Left renal pelvis (tissue), 4 donors: ENCODE measurements around the gene FNDC3A. TPM values are rescaled to one million over a fixed set of nuclear protein-coding genes. Genes with fewer than 3 reads are reported as not detected.
"Not testable (repeated sequence)": the region's sequence is repeated elsewhere in the genome, so short reads cannot be mapped to it uniquely, and the experiment has no call there.

Source experiments
- DNase-seq, 4 donors: peaks; one replicate each; pipeline ENCODE4 v3.0.0-alpha.2; 2013; ENCODE audit warnings: low read depth in 4 of 4, low spot score in 3 of 4
- polyA plus RNA-seq, 4 donors: library from polyadenylated mRNA; unstranded; fragments of 120-200 nt; gene quantifications; one replicate each; pipeline ENCODE4 v1.2.1, GENCODE V29; 2013; ENCODE audit not compliant: insufficient read length in 4 of 4

Gene FNDC3A
- polyA plus RNA-seq, 4 donors, result 74.9 to 89.0 (median 83.7) TPM

- DNase-seq, result peak; percentile 58 to 72 (median 64)
These were observed 1.0 kb downstream of the FNDC3A start for GRCh38 chr13:48976576-48977285.

- DNase-seq, result no peak
These were observed 1.5 kb downstream of the FNDC3A start for GRCh38 chr13:48977286-48977625.

DNA sequence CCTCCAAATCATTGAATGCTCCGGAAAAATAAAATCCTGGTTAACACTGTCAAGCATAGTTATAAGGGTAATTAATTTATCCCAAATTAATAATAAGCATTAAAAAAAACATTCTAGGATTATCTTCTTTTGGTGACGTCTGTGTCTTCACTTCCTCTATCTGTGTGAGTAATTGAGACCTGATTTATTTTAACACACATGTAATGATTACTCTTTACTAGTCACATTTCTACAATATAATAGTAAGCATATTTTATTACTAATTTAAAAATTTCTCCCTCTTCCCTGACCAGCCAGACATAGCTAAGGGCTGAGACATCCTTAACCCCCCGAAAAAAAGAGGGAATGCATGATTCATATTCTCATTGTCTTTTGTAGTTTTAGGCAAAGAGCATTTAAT is 2.3 kb downstream of the FNDC3A start:
- DNase-seq, result no peak

DNA sequence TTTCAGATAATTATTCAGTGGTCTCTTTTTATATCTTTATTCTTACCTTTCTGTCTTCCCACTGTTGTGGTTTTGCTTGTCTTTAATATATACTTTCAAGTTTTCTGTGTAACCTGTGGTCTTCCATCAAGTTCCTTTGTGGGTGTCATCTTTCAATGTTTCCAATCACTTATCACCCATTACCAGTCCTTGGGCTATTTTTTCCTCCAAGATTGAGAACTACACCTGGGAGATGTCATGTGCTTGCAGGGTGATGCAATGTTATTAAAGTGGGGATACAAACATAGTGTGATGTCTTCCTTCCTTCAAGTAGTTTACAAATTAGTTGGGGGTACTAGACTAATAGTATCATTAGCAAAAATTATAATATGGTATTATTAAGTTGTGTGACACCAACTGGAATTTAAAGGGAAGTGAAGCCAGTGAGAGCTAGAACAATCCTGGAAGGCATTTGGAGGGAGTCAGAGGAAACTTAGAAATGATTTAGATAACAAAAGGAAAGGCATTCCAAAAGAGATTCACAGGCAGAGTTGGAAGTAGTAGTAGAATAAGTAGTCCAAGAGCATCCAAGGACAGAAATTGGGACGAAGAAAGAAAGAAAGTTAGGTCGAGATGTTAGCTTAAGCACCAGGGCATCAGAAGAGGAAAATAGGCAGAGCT is 3.4 kb downstream of the FNDC3A start:
- DNase-seq, result no peak

DNA sequence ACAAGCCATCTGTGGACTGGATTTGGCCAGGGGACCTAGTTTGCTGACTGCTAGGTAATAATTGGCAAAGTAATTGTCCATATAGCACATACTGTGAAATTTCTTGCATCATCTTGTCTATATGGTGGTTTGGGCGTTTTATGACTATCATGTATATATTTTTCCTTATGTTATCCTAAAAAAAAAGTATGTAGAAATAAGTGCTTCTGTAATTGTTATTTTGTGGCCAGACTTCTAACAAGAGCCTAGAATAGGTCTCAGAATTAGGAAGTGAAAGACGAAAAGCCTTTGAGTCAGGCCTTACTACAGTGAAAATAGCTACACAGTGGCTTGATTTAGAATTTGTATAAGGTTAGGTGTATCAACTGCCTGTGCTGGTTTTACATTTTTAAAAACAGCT is 4.2 kb downstream of the FNDC3A start:
- no peak for DNase-seq

- no peak for DNase-seq
These were observed 7.6 kb downstream of the FNDC3A start for GRCh38 chr13:48983331-48983730.

- DNase-seq, result peak; percentile 12 to 24 (median 20)
These were observed 10.0 kb downstream of the FNDC3A start for GRCh38 chr13:48985756-48986155.

DNA sequence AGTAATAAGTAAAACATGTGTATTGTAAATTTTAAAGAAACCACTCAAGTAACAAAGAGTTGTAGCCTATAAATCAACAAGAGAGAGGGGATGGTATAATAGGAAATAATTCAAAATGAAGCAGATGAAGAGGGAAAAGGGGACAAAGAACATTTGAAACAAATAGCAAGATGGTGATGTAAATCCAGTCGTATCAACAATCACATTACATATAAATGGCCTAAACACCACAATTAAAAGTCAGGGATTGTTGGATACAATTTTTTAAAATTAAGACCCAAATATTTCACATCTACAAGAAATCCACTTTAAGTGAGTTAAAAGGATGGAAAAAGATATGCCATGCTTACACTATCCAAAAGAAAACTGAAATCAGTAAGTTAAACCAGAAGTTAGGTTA is 15.2 kb downstream of the FNDC3A start:
- no peak for DNase-seq

GRCh38 chr13:48993150-48993549 is 17.4 kb downstream of the FNDC3A start:
- DNase-seq, result no peak

GRCh38 chr13:48994706-48995105 is 19.0 kb downstream of the FNDC3A start:
- no peak for DNase-seq

DNA sequence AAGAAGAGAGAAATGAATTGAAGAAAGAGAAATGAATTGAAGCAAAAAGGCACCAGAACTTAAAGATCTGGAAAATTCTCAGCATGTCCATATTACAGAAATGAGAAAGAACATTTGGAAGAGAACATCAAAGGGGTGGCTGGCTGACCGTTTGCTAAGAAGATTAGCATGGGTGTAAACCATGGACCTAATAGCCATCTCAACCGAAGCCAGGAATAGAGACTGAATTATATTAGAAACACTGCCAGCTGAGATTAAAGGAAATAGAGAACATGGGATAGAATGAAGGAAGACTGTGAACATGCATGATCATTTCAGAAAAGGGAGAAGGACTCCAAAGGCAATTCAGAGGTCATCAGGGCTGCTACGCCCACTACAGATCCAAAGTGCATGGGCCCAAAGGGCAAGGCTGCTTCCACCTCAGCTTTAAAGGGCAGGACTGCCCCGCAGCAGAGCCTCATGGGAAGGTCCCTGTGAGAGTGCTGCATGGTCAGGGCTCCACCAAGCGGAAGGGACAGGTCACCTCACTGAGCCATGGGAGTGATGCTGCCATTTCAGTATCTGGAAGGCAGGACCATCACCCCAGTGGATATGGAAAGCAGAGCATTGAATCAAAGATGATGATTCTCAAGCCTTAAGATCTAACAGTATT is 23.1 kb downstream of the FNDC3A start:
- no peak for DNase-seq

GRCh38 chr13:49000247-49000646 is 24.5 kb downstream of the FNDC3A start:
- DNase-seq, result no peak

DNA sequence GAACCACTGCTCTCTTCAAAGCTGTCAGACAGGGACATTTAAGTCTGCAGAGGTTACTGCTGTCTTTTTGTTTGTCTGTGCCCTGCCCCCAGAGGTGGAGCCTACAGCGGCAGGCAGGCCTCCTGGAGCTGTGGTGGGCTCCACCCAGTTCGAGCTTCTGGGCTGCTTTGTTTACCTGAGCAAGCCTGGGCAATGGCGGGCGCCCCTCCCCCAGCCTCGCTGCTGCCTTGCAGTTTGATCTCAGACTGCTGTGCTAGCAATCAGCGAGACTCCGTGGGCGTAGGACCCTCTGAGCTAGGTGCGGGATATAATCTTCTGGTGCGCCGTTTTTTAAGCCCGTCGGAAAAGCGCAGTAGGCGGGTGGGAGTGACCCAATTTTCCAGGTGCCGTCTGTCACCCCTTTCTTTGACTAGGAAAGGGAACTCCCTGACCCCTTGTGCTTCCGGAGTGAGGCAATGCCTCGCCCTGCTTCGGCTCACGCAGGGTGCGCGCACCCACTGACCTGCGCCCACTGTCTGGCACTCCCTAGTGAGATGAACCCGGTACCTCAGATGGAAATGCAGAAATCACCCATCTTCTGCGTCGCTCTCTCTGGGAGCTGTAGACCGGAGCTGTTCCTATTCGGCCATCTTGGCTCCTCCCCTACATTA is 43.4 kb downstream of the FNDC3A start:
- not testable (repeated sequence) for DNase-seq

- no peak for DNase-seq
These were observed 44.6 kb downstream of the FNDC3A start for GRCh38 chr13:49020328-49020727.

GRCh38 chr13:49020940-49021553 is 45.3 kb downstream of the FNDC3A start:
- no peak for DNase-seq

DNA sequence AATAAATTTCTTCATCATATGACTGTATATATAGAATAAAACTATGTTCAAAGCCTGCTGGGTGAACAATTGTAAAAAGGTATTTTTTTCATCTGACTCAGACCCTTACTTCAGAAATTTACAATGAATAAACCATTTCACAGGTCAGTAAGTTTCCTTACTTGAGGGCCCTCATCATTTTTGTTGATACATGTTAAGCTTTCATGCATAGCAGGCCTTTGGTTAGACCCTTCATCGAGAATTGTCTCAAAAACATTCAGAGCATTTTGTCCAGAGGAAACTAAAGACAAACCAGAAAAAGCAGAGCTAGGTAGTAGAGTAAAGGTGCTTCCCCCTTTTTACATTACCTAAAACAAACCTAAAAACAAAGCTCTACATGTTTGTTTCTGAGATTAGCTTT is 46.2 kb downstream of the FNDC3A start:
- no peak for DNase-seq

- DNase-seq, result no peak
These were observed 46.9 kb downstream of the FNDC3A start for GRCh38 chr13:49022472-49023144.

DNA sequence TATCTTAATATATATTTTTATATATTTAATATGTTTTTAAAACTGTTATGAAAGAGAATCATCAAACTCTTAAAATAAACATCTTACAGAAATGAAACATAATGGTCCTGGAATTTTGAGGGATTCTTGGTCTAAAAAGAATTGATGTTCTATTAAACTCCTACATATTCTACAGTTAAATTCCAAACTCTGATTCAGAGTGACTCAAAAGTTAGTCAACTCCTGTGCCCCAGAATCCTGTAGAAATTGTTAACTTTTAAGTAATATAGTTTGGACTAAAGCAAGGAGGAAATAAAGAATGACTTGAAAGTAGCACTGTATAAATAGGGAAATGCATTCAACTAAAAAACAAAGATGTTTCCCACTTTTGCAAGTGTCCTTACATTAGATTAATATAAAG is 47.7 kb downstream of the FNDC3A start:
- DNase-seq, result no peak

- no peak for DNase-seq
These were observed 51.1 kb downstream of the FNDC3A start for GRCh38 chr13:49026851-49027250.

- DNase-seq, result no peak
These were observed 53.9 kb downstream of the FNDC3A start for GRCh38 chr13:49029570-49029969.

DNA sequence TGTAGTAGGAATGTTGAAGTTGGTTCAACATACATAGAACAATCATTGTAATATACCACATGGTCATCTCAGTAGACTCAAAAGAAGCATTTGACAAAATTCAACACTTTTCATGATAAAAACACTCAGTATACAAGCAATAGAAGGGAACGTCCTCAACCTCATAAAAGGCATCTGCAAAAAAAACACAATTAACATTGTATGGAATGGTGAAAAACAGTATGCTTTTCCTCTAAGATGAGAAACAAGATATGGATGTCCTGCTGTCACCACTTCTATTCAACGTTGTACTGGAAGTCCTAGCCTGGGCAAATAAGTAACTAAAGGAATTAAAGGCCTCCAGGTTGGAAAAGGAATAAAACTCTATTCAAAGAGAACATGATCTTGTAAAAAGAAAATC is 54.5 kb downstream of the FNDC3A start:
- no peak for DNase-seq
